SU-DHL-6 (cell line): ENCODE results near the gene SMAD6.
A peak's percentile ranks its signal among the peaks of the same experiment; 100 is the strongest.

Experiments
- H2AFZ ChIP-seq: fragments of 200-600 bp; sonication (generic); 2 replicates; pipeline ENCODE4 v1.6.1; 2014; ENCODE audit warnings: low read depth, mild to moderate bottlenecking, moderate library complexity, mixed read lengths, antibody characterized with exemption, low read length; ENCODE audit not compliant: severe bottlenecking
- H3F3A ChIP-seq: fragments of 200-600 bp; shearing (Covaris generic); 2 replicates; pipeline ENCODE4 v1.6.0; 2016; ENCODE audit warnings: antibody characterized with exemption, mild to moderate bottlenecking; ENCODE audit not compliant: insufficient read depth
- H3K27ac ChIP-seq: fragments of 200-600 bp; sonication (generic); 2 replicates; pipeline ENCODE4 v1.5.1; 2016; ENCODE audit warnings: low read depth, mild to moderate bottlenecking, low read length, moderate library complexity, mixed read lengths
- H3K27me3 ChIP-seq: fragments of 200-600 bp; sonication (generic), shearing (Covaris generic); 2 replicates; pipeline ENCODE4 v1.6.0; 2014; ENCODE audit warnings: mild to moderate bottlenecking, low read length
- H3K36me3 ChIP-seq: fragments of 200-600 bp; sonication (generic); 2 replicates; pipeline ENCODE4 v1.6.1; 2014; ENCODE audit warnings: mild to moderate bottlenecking, low read length, mixed read lengths
- H3K4me2 ChIP-seq: fragments of 300-600, 200-600 bp; shearing (Covaris generic), sonication (generic); 2 replicates; pipeline ENCODE4 v1.6.0; 2014; ENCODE audit warnings: low read length, low read depth, mild to moderate bottlenecking; ENCODE audit not compliant: poor library complexity, severe bottlenecking
- H3K4me3 ChIP-seq: fragments of 200-600 bp; sonication (generic); 2 replicates; pipeline ENCODE4 v1.5.1; 2014; ENCODE audit warnings: antibody characterized with exemption, low read length, mild to moderate bottlenecking, mixed read lengths; ENCODE audit not compliant: insufficient read depth, poor library complexity, severe bottlenecking
- H3K79me2 ChIP-seq: fragments of 200-600 bp; sonication (generic); 2 replicates; pipeline ENCODE4 v1.6.1; 2014; ENCODE audit warnings: mild to moderate bottlenecking, low read length, moderate library complexity; ENCODE audit not compliant: insufficient read depth
- H3K9ac ChIP-seq: fragments of 200-600 bp; sonication (generic); 2 replicates; pipeline ENCODE4 v1.7.0; 2014; ENCODE audit warnings: mild to moderate bottlenecking, low read length
- H3K9me2 ChIP-seq: fragments of 200-600 bp; sonication (generic); replicated peaks from 2 replicates; pipeline ENCODE4 v1.6.1; 2014; ENCODE audit warnings: low read length; ENCODE audit not compliant: insufficient read depth
- H3K9me3 ChIP-seq: fragments of 200-600 bp; sonication (generic); 2 replicates; pipeline ENCODE4 v1.6.1; 2014; ENCODE audit warnings: low read length, mixed read lengths; ENCODE audit not compliant: insufficient read depth
- H4K20me1 ChIP-seq: fragments of 200-600 bp; sonication (generic); 2 replicates; pipeline ENCODE4 v1.6.1; 2014; ENCODE audit warnings: low read depth, mild to moderate bottlenecking, antibody characterized with exemption, low read length, moderate library complexity, mixed read lengths
- EZH2phosphoT487 ChIP-seq: fragments of 200-600 bp; sonication (generic), shearing (Covaris generic); conservative IDR thresholded peaks from 2 replicates; pipeline ENCODE4 v1.6.1; 2018; ENCODE audit warnings: mild to moderate bottlenecking, antibody characterized with exemption, low read length, moderate library complexity, mixed read lengths
- TF ChIP-seq, protein P1 (sequence below): fragments of 200-600 bp; sonication (generic); IDR thresholded peaks from one replicate; pipeline ENCODE4 v1.5.1; 2017; ENCODE audit warnings: antibody characterized with exemption, mild to moderate bottlenecking, low read length, moderate library complexity; ENCODE audit not compliant: insufficient read depth, poor library complexity, severe bottlenecking

Gene SMAD6

DNA sequence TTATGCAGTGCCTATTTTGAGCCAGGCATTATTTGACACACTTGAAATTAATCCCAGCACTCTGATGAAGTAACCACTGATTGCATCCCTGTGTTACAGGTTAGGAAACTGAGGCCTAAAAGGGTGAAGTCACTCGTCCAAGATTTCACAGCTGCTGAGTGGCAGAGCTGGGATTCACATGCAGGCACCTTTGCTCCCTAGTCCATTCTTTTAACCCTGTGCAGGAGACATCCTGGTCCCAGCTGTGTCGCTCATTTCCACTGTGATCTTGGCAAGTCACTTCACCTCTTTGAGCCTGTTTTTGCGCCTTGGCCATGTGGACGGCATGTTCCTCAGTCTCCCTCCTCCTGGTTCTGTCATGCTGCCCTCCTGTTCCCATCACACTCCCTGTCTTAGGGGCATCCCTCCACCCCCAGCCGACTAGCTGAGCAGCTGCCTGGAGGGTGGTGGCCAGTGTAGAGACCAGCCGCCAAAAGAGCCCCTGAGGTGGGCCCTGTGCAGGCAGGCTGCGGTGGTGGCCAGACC lies 70.6 kb downstream of the SMAD6 start:
- Histone ChIP-seq H3F3A (no peaks in the 10 kb centered on the region), H3K27ac (no peak overlapping the region), H3K4me3 (no peak overlapping the region), H3K27me3 (no peaks in the 10 kb centered on the region), H3K9me2 (no peaks in the 10 kb centered on the region), H4K20me1 (no peaks in the 10 kb centered on the region), H3K9me3 (no peaks in the 10 kb centered on the region), H3K79me2 (no peaks in the 10 kb centered on the region), H2AFZ (no peak overlapping the region), H3K4me2 (no peak overlapping the region), H3K9ac (no peak overlapping the region), H3K36me3 (no peaks in the 10 kb centered on the region)
- TF ChIP-seq, protein P1, sequence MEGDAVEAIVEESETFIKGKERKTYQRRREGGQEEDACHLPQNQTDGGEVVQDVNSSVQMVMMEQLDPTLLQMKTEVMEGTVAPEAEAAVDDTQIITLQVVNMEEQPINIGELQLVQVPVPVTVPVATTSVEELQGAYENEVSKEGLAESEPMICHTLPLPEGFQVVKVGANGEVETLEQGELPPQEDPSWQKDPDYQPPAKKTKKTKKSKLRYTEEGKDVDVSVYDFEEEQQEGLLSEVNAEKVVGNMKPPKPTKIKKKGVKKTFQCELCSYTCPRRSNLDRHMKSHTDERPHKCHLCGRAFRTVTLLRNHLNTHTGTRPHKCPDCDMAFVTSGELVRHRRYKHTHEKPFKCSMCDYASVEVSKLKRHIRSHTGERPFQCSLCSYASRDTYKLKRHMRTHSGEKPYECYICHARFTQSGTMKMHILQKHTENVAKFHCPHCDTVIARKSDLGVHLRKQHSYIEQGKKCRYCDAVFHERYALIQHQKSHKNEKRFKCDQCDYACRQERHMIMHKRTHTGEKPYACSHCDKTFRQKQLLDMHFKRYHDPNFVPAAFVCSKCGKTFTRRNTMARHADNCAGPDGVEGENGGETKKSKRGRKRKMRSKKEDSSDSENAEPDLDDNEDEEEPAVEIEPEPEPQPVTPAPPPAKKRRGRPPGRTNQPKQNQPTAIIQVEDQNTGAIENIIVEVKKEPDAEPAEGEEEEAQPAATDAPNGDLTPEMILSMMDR = no peak
- no peak for TF ChIP-seq EZH2phosphoT487

DNA sequence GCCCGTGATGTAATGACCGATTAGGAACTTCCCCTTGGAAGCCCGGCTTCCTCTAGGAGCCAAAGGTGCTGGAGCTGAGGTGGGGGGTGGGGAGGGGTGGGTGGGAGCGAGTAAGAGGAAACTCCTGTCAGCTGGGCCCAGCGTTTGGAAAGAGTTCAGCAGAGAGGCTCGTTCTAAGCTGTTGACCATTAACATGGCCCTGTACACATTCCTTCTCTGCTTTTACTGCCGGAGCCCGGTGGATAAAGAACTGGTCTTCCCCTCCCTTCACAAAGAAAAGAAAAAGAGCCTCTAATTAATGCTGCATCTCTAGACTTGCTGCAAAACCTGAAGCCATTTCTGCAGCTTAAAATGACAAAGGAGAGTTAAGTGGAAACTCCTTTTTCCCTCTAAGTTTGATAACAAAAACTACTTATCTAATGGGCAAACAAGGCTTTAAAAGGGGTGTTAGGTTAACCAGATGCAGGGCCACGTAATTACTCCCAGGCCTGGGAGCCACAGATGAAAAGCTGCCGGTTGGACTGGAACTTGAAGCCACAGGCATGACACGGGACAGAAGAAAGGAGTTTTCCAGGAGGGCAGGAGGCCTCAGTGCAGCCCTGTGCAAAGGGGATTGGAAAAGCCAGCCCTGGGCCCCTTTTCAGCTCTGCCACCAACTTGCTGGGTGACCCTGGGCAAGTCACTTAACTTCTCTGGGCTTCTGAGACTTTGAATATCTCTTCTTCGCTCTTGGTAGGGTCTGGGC lies 71.3 kb downstream of the SMAD6 start:
- no peaks in the 10 kb centered on the region for H3K79me2 ChIP-seq
- no peak overlapping the region for H3K9ac ChIP-seq
- H3F3A ChIP-seq = no peaks in the 10 kb centered on the region
- H3K27me3 ChIP-seq = no peaks in the 10 kb centered on the region
- no peaks in the 10 kb centered on the region for H3K9me3 ChIP-seq
- no peak overlapping the region for H3K4me2 ChIP-seq
- no peaks in the 10 kb centered on the region for H3K36me3 ChIP-seq
- H3K4me3 ChIP-seq = no peak overlapping the region
- TF ChIP-seq EZH2phosphoT487 = no peak
- TF ChIP-seq, protein P1 = no peak
- no peaks in the 10 kb centered on the region for H4K20me1 ChIP-seq
- H2AFZ ChIP-seq = no peak overlapping the region
- H3K9me2 ChIP-seq = no peaks in the 10 kb centered on the region
- H3K27ac ChIP-seq = no peak overlapping the region

DNA sequence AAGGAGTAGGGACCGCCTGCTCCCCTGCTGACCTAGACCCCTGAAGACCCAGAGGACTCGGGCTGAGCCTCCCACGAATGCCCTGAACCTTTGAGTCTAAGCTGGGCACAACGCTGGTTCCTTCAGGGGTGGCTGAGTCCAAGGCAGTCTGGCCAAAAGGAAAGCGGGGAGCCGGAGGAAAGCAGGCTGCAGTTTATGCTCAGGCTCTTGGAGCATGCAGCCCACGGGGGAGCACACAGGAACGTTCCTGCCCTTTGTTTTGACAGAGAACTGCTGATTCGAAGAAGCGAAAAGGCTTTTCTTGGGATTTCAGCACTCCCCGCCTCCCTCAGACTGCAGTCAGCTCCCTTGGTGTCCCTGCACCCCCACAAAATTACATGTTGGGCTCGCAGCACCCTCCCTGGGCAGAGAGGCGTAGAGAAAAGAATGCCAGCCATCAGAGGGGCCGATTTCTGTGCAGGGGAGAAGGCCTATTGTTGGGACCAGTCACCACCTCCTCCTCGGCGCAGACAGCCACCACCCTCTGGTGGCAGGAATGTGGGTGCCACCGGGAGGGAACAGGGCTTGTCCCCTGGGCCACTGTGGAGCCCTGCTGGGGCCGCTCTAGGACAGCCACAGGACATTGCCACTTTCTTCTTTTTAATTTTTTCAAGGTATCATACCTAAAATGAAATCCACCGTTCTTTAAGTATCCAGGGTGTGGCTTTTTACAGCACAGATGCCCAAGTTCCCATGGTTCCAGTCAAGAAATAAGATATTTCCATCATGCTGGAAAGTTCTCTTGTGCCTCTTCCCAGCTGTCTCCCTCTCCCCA lies 72.2 kb downstream of the SMAD6 start:
- H3F3A ChIP-seq = no peaks in the 10 kb centered on the region
- H3K9ac ChIP-seq = no peak overlapping the region
- no peaks in the 10 kb centered on the region for H3K9me2 ChIP-seq
- TF ChIP-seq EZH2phosphoT487 = no peak
- TF ChIP-seq, protein P1 = peak; percentile 52
- no peaks in the 10 kb centered on the region for H3K27me3 ChIP-seq
- no peaks in the 10 kb centered on the region for H3K9me3 ChIP-seq
- no peaks in the 10 kb centered on the region for H4K20me1 ChIP-seq
- no peak overlapping the region for H3K4me3 ChIP-seq
- no peaks in the 10 kb centered on the region for H3K79me2 ChIP-seq
- no peaks in the 10 kb centered on the region for H3K36me3 ChIP-seq
- H2AFZ ChIP-seq = no peak overlapping the region
- no peak overlapping the region for H3K4me2 ChIP-seq
- no peak overlapping the region for H3K27ac ChIP-seq
